ENCODE data around the gene UNC45B.

UNC45B gene

GRCh38 chr17:35129973-35130351, 17.7 kb upstream of the UNC45B start:
- no peak for DNase-seq (ENCODE audit: extremely low read depth, low read depth)
- no peak for TF ChIP-seq CTCF (IDR thresholded peaks at IDR 0.05; ENCODE audit: low read depth, low read length)

- DNase-seq (ENCODE audit: extremely low read depth, low read depth): no peak
- TF ChIP-seq CTCF (IDR thresholded peaks at IDR 0.05; ENCODE audit: low read depth, low read length): no peak
Measured at GRCh38 chr17:35130392-35130791, 17.2 kb upstream of the UNC45B start.

GRCh38 chr17:35132099-35132498, 15.5 kb upstream of the UNC45B start:
- no peak for DNase-seq (ENCODE audit: extremely low read depth, low read depth)
- TF ChIP-seq CTCF (IDR thresholded peaks at IDR 0.05; ENCODE audit: low read depth, low read length): no peak

GRCh38 chr17:35132816-35133550, 14.6 kb upstream of the UNC45B start:
- TF ChIP-seq CTCF (IDR thresholded peaks at IDR 0.05; ENCODE audit: low read depth, low read length): no peak

GRCh38 chr17:35135322-35135721, 12.3 kb upstream of the UNC45B start:
- no peak for DNase-seq (ENCODE audit: extremely low read depth, low read depth)
- no peak for TF ChIP-seq CTCF (IDR thresholded peaks at IDR 0.05; ENCODE audit: low read depth, low read length)

More at GRCh38 chr17:35132816-35133550, 14.6 kb upstream of the UNC45B start:
- DNase-seq (ENCODE audit: extremely low read depth, low read depth): no peak

GRCh38 chr17:35138218-35138617, 9.4 kb upstream of the UNC45B start:
- TF ChIP-seq CTCF (IDR thresholded peaks at IDR 0.05; ENCODE audit: low read depth, low read length): no peak
- DNase-seq (ENCODE audit: extremely low read depth, low read depth): no peak

- peak; percentile 38 for DNase-seq (ENCODE audit: extremely low read depth, low read depth)
- peak; percentile 91 for TF ChIP-seq CTCF (IDR thresholded peaks at IDR 0.05; ENCODE audit: low read depth, low read length)
Measured at GRCh38 chr17:35141681-35142466, 5.7 kb upstream of the UNC45B start, which contains the start of gene NLE1. Gene NLE1 (minus strand): TSS chr17:35142303. CDS start chr17:35142275, 28 bp downstream.

All from AG09319 (cell line).